ENCODE measurements around the gene SLC20A1. TPM values are rescaled to one million over a fixed set of nuclear protein-coding genes. Genes with fewer than 3 reads are reported as not detected.

Gene SLC20A1
- total RNA-seq, 4 donors from 2014 or later = 19.2 to 50.6 (median 34.5) TPM

DNA sequence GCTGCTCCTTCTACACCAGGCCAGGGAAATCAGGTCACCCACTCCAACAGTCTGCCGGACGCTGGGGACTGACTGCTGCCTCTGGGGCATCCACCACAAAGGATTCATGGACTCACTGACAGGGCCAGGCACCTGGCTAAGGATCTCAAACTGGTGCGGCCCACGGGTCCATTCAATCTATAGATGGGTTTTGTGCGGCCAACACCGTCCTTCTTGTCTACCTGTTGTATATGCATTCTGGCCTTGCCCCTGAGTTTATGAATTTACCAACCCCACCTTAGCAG, 10.9 kb upstream of the SLC20A1 start:
- no peaks in the 10 kb centered on the region for H3K36me3 ChIP-seq
- no peaks in the 10 kb centered on the region for H3K4me1 ChIP-seq
- TF ChIP-seq POLR2AphosphoS5 (IDR thresholded peaks at IDR 0.05) (no peak), EP300 (IDR thresholded peaks at IDR 0.05) (no peak), POLR2A (IDR thresholded peaks at IDR 0.05) (no peak)
- TF ChIP-seq, protein P1, sequence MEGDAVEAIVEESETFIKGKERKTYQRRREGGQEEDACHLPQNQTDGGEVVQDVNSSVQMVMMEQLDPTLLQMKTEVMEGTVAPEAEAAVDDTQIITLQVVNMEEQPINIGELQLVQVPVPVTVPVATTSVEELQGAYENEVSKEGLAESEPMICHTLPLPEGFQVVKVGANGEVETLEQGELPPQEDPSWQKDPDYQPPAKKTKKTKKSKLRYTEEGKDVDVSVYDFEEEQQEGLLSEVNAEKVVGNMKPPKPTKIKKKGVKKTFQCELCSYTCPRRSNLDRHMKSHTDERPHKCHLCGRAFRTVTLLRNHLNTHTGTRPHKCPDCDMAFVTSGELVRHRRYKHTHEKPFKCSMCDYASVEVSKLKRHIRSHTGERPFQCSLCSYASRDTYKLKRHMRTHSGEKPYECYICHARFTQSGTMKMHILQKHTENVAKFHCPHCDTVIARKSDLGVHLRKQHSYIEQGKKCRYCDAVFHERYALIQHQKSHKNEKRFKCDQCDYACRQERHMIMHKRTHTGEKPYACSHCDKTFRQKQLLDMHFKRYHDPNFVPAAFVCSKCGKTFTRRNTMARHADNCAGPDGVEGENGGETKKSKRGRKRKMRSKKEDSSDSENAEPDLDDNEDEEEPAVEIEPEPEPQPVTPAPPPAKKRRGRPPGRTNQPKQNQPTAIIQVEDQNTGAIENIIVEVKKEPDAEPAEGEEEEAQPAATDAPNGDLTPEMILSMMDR (IDR thresholded peaks at IDR 0.05) = no peak
- H3K27me3 ChIP-seq = no peaks in the 10 kb centered on the region
- WGBS = 98% methylated on average over 6 of the region's 6 CpGs
- H3K4me3 ChIP-seq = no peak overlapping the region
- H3K9me3 ChIP-seq = no peaks in the 10 kb centered on the region
- no peak overlapping the region for H3K27ac ChIP-seq
- peak in 1 of 2 donors; percentile 26 for DNase-seq (ENCODE audit: low spot score in 2 of 2)

DNA sequence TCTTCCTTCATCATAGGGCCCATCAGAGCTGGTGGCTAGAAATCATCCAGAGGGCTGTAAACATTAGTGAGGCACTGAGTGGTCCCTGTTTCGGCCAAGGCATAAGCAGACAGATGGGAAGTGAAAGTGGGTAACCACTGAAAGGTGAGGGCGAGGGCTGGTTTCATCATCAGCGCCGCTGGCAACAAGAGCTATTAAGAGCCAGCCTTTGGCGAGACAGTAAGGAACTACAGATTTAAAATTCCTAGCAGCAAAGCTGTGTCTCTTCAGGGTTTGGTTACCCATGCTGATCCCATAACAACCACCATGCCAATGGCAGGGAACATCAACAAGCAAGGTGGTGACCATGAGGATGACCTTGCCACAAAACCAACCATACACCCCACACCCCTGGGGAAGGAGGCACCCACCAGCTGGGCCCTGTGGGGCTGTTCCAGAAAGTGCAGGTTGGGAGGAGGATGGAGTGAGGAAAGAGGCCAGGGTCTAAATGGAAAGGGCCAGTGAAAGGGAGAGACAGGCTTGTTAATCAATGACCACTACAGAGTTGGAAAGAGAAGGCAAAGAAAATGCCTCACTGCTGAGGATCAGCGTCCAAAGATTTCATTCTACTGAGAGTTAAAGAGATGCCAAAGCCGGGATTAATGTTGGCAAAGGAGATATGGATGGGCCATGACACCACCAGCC, 9.0 kb upstream of the SLC20A1 start:
- no peaks in the 10 kb centered on the region for H3K36me3 ChIP-seq
- no peaks in the 10 kb centered on the region for H3K27me3 ChIP-seq
- H3K9me3 ChIP-seq = no peaks in the 10 kb centered on the region
- peaks cover 7% of the 10 kb centered on the region for H3K4me1 ChIP-seq
- H3K4me3 ChIP-seq = no peak overlapping the region
- 80% methylated on average over 7 of the region's 7 CpGs for WGBS
- DNase-seq (ENCODE audit: low spot score in 2 of 2) = peak; percentile 26 to 40
- TF ChIP-seq, protein P1 (IDR thresholded peaks at IDR 0.05) = no peak
- no peak for TF ChIP-seq POLR2AphosphoS5 (IDR thresholded peaks at IDR 0.05)
- TF ChIP-seq EP300 (IDR thresholded peaks at IDR 0.05) = no peak
- no peak for TF ChIP-seq POLR2A (IDR thresholded peaks at IDR 0.05)
- no peak overlapping the region for H3K27ac ChIP-seq

DNA sequence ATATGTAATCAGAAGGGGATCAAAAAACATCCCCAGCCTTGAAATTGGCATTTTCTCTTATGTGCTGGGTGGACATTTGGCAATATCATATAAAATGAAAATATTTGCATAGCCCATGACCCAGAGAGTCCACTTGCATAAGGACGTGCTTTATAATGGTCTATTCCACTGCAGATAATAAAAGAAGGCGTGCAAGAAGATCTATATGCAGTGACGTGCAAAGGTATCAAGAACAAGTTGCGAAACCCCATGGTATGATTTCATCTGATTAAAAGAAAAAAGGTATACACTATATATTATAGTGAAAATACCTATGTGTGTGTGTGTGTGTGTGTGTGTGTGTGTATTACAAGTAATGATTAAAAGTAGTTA, 8.5 kb upstream of the SLC20A1 start:
- no peak for DNase-seq (ENCODE audit: low spot score in 2 of 2)
- no peak overlapping the region for H3K27ac ChIP-seq
- peaks cover 7% of the 10 kb centered on the region for H3K4me1 ChIP-seq
- no peak overlapping the region for H3K4me3 ChIP-seq
- WGBS = 91% methylated on average over 4 of the region's 4 CpGs
- TF ChIP-seq EP300 (IDR thresholded peaks at IDR 0.05) (no peak), POLR2AphosphoS5 (IDR thresholded peaks at IDR 0.05) (no peak)
- TF ChIP-seq, protein P1 (IDR thresholded peaks at IDR 0.05) = no peak
- no peaks in the 10 kb centered on the region for H3K36me3 ChIP-seq
- no peaks in the 10 kb centered on the region for H3K27me3 ChIP-seq
- H3K9me3 ChIP-seq = no peaks in the 10 kb centered on the region

DNA sequence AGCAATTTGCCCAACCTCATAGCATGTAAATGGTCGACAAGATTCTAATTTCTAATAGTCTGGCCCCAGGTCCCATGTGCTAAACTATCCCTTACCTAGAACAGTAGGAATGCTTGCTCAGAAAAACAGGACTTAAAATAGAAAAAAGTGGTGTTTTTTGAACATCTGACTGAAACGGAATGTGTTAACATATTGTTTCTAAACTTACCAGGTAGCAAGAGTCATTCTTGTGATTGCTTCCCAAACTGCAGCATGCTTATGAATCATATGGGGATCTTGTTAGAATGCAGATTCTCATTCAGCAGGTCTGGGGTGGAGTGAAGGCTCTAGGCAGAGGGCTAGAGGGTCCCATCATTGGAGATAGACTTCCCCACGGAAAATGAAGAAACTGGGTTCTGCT, 5.8 kb upstream of the SLC20A1 start:
- no peaks in the 10 kb centered on the region for H3K27me3 ChIP-seq
- no peak overlapping the region for H3K27ac ChIP-seq
- H3K4me1 ChIP-seq = peaks cover 16% of the 10 kb centered on the region
- H3K9me3 ChIP-seq = no peaks in the 10 kb centered on the region
- TF ChIP-seq POLR2AphosphoS5 (IDR thresholded peaks at IDR 0.05) (no peak), POLR2A (IDR thresholded peaks at IDR 0.05) (no peak), EP300 (IDR thresholded peaks at IDR 0.05) (no peak)
- TF ChIP-seq, protein P1 (IDR thresholded peaks at IDR 0.05) = no peak
- no peak for DNase-seq (ENCODE audit: low spot score in 2 of 2)
- 91% methylated on average over 3 of the region's 3 CpGs for WGBS
- no peak overlapping the region for H3K4me3 ChIP-seq
- no peaks in the 10 kb centered on the region for H3K36me3 ChIP-seq

DNA sequence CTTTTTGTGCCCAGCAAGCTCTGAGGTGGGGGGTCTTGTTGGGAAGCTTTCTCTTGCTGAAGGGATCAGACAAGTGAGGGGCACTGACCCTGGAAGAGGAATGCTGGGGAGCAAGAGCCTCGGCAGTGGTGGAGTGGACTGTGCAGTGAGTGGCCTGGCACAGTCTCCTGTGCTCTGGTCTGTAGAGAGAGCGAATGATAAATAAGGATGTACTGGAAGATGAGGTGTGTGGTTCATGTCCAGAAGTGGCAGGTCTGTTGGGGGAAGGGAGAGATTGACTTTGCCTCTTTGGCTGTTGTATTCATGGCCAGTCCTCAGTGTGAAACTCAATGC, 5.3 kb upstream of the SLC20A1 start:
- Histone ChIP-seq H3K9me3 (no peaks in the 10 kb centered on the region), H3K4me1 (peaks cover 21% of the 10 kb centered on the region), H3K36me3 (no peaks in the 10 kb centered on the region), H3K27me3 (no peaks in the 10 kb centered on the region), H3K27ac (no peak overlapping the region), H3K4me3 (no peak overlapping the region)
- peak in 1 of 2 donors; percentile 26 for DNase-seq (ENCODE audit: low spot score in 2 of 2)
- no peak for TF ChIP-seq POLR2AphosphoS5 (IDR thresholded peaks at IDR 0.05)
- TF ChIP-seq EP300 (IDR thresholded peaks at IDR 0.05) = no peak
- no peak for TF ChIP-seq POLR2A (IDR thresholded peaks at IDR 0.05)
- TF ChIP-seq, protein P1 (IDR thresholded peaks at IDR 0.05) = no peak
- 93% methylated on average over 2 of the region's 2 CpGs for WGBS
